GM21367 (cell line): Measurements from ENCODE around the gene CDHR3.

Source experiments
- ATAC-seq: cut with Tn5 transposase; IDR thresholded peaks from one replicate; pipeline ENCODE4 v1.9.1; 2021; ENCODE audit not compliant: unreplicated experiment

Gene CDHR3, protein sequence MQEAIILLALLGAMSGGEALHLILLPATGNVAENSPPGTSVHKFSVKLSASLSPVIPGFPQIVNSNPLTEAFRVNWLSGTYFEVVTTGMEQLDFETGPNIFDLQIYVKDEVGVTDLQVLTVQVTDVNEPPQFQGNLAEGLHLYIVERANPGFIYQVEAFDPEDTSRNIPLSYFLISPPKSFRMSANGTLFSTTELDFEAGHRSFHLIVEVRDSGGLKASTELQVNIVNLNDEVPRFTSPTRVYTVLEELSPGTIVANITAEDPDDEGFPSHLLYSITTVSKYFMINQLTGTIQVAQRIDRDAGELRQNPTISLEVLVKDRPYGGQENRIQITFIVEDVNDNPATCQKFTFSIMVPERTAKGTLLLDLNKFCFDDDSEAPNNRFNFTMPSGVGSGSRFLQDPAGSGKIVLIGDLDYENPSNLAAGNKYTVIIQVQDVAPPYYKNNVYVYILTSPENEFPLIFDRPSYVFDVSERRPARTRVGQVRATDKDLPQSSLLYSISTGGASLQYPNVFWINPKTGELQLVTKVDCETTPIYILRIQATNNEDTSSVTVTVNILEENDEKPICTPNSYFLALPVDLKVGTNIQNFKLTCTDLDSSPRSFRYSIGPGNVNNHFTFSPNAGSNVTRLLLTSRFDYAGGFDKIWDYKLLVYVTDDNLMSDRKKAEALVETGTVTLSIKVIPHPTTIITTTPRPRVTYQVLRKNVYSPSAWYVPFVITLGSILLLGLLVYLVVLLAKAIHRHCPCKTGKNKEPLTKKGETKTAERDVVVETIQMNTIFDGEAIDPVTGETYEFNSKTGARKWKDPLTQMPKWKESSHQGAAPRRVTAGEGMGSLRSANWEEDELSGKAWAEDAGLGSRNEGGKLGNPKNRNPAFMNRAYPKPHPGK

DNA sequence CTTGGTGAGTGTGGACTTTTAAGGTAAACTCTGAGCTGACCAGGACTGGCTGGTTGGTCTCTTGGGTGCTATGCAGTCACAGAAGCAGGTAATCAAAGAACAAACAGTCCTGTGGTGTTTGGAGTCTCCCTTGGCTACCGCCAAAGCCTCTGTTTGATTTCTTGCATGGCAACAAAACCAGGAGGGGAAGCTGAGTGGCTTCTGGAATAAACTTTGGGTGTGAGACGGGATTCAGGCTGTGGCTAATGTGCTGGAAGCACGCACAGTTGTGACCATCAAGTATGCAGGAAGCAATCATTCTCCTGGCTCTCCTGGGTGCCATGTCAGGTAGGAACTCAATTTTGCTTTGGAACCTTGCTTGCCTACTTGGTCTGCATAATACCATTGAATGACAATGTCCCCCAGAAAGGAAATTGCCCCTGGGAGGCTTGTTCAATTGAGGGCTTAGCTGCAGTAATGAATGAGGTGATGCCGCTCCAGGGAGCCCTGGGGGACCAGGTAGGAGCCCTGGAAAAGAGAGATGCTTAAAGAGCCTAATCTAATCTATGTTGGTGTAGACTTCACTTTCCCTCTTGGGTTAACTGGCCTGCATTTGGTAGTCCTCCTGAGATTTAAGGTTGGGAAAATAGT lies at the start of gene CDHR3:
Gene CDHR3, plus strand, starts transcription at position 227 of the 630 bp plus-strand sequence. Its CDS starts 55 bp downstream, at position 282.
- ATAC-seq = no peak

GRCh38 chr7:105913947-105914346 lies 49.1 kb upstream of the CDHR3 start:
- ATAC-seq = no peak

DNA sequence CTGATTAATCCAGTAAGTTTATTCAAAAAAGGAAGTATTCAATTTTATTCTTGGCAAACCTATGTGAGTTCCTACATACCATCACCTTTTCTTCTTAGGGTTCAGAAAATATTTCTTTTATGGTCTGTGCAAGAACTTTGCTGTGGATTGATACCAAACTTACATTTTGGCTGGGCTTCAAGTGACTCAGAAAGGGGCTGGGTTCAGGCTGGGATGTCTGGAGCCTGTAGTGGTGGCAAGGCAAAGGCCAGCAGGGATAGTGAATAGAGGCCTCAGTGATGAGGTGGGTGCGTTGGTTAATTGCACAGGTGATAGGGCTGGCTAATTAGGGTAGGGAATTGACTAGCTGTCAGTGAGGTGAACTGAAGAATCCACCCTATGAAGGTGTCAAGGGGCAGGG lies 46.5 kb upstream of the CDHR3 start:
- ATAC-seq = no peak

GRCh38 chr7:105917659-105918058 lies 45.4 kb upstream of the CDHR3 start:
- no peak for ATAC-seq

DNA sequence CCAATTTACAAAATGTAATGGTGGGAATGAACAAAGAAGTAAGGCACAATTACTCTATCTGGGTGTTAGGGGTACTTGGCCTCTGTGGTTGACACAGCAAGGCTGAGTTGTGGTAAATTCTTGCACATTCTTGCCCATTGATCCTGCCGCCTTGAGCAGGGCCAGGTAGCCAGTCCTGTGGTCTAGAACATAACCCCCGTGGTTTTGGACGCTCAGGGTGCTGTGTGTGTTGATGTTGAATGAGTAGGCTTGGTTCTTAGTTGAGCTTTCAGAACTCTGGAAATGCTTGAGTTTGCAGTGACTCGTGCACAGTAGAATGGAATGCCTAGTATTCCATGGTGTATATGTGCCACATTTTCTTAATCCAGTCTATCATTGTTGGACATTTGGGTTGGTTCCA lies 42.3 kb upstream of the CDHR3 start:
- ATAC-seq = no peak

DNA sequence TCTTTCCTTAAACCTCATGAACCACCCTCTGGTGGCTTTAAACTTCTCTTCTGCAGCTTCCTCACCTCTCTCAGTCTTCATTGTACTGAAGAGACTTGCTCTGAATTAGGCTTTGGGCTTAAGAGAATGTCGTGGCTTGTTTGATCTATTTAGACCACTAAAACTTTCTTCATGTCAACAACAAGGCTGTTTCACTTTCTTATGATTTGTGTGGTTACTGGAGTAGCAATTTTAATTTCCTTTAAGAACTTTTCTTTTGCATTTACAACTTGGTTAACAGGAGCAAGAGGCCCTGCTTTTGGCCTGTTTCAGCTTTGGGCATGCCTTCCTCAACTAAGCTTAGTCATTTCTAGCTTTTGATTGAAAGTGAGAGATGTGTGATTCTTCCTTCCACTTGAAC lies 38.1 kb upstream of the CDHR3 start:
- no peak for ATAC-seq

- ATAC-seq = no peak
Observed at GRCh38 chr7:105926131-105926530, 36.9 kb upstream of the CDHR3 start.

- no peak for ATAC-seq
Observed at GRCh38 chr7:105931179-105931578, 31.9 kb upstream of the CDHR3 start.

DNA sequence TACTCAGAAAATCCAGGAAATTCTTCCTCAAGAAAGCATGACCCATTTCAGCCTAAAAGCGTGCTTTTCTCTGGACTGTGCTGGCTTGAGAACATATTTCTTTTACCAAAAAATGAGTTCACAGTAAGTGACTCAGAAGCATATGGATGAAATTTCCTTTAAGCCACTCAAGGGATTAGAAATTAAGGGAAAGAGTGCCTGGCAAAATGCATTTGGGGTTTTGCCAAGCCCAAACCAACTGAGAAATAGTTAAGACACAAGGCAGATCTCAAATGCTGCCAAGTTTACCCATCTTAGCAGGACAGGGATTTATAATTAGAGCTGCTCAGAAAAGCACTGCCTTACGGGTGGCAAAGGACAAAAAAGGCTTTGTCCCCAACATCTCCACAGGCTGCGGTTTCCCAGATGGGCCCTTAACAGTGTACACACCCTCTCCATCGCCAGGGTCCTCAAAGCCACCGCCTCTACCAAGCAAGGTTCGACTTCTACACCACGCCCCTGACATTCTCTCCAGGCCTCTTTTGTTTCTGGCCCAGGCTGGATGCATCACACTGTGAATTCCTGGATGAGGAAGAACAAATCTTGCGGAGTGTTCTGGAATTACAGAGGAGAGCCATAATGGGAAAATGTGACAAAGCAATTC lies 30.1 kb upstream of the CDHR3 start:
- ATAC-seq = no peak

DNA sequence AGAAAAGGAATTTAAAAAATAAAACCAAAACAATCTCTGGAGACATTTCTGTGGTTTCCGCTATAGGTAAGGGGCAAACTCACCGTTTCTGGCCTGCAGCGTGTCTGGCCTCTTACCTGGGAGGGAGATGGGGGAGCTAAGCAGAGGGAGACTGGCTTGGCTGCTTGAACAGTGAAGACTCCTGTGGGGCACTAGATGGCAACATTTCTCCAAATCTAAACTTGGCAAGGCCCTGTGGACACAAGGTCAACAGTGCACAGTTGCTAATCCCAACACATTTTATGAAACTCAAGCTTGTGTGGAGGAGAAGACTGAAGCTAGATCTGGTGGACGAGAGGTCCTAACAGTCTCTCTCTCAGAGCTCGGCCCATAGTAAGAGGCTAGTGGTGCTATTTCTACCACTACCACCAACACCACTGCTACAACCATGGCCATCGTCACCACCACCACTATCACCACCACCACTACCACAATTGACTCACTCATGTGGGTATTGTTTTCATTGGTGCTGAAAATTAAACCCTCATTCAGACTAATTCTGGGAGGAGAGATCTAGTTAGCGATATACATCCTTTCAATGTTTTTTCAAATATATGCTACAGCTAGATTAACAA lies 28.4 kb upstream of the CDHR3 start:
- ATAC-seq = no peak

- ATAC-seq = no peak
Observed at GRCh38 chr7:105935250-105935649, 27.8 kb upstream of the CDHR3 start.

DNA sequence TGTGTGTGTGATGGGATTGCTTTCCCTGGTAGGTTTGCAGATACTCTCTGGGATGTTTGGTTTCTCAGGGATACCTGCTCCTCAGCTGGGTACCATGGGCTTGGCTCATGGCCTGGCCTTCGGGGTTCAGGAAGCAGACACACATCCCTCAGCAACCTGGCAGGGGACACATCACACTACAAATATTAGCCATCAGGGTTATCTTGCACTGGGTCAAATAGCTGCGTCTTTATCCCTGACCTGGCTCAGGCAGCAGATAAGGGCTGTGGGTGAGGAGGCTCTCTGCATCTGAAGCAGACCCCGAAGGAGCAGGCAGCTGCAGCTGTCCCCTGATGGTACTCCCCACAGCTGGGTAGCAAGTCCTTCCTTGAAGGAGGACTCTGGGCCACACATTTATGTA lies 25.7 kb upstream of the CDHR3 start:
- ATAC-seq = no peak

DNA sequence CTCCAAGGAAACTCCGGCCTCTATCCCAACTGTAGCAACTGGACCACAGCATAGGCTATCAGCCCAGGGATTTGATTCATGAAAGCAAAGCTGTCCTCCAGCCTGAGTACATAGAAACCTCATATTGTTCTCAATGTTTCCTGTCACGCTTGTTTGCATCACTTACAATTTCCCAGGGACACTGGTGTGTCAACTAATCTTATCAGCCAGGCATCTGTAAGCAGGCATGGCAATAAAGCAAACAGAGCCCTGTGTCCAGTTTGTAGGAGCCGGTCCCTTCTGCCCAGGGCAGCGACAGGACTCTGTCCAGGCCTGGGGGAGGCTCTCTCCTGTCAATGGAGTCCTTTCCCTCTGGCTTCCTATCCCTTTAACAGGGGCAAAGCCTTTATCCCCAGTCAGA lies 23.0 kb upstream of the CDHR3 start:
- no peak for ATAC-seq

DNA sequence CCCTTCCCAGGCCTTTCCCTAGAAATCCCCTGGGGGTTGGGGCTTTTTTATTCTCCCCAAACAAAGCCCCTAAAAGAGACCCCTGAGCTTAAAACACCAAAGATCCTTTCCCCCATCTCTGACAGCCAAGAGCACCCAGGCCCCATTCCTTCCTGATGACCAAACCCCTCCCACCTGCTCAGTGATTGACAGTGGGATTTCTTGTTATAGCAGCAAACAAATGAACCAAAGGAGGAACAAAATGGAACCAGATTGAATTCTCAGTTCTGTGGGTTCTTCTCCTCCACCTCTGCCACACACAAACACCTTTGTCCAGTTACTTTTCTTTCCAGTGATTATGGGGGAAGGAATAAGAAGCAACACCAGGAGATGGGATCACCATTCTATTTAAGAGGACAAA lies 21.5 kb upstream of the CDHR3 start:
- no peak for ATAC-seq

DNA sequence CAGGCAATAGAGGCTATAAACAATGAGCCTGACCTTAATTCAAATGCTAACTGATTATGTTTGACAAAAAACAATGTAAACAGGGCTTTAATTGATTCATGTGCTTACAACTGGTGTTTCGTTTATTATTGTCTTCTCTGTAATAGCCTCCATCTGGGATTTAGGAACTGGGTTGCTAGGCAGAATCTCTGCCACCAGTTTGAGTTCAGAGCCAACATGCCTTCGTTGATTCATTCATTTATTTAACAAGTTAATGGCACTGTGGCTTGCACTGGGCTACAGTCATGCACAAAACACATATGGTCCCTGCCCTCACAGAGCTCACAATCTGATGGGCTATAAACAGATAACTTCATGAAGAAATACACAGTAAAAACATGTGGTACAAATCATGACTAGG lies 19.6 kb upstream of the CDHR3 start:
- ATAC-seq = no peak

DNA sequence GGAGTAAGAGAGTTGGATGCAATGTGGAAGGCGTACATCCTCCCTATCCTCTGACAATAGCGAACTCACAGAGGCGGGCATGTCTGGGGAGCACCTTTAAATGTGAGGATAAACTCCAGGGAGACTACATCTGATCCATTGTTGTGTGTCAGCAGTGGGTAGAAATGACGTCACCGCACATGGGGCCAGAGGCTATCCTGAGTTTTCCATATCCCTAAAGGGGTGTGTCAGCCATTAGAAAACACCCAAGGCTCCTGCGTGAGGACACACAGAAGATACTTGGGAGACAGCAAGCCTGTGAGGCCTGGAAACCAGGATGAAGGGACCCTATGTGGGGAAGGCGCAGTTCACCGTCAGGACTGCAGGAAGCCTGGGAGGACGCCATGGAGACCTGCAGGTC lies 17.2 kb upstream of the CDHR3 start:
- no peak for ATAC-seq

DNA sequence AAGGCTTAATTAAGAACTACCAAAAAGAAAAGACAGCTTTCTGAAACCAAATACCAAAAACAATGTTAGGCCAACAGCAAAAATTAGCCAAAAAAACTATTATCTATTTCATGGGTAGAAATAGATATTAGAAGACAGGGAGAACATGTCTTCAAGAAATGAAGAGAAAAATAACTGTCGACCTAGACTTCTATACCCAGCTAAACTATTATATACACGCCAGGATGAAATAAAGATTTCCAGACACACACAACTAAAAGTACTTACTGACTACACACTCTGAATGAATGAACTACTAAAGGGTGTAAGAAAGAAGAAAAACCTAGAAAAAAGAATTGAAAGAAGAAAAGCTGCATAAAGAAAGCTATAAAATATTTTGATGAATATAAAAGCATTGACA lies 11.5 kb upstream of the CDHR3 start:
- no peak for ATAC-seq

- no peak for ATAC-seq
Observed at GRCh38 chr7:105952917-105953595, 10.0 kb upstream of the CDHR3 start.

- no peak for ATAC-seq
Observed at GRCh38 chr7:105954711-105955110, 8.4 kb upstream of the CDHR3 start.
